ENCODE results near the gene SPACA5.
"Not testable (repeated sequence)": the region's sequence is repeated elsewhere in the genome, so short reads cannot be mapped to it uniquely, and the experiment has no call there.

Gene SPACA5

GRCh38 chrX:48022100-48022499 is 15.3 kb downstream of the SPACA5 start:
- no peak for DNase-seq

GRCh38 chrX:48022738-48023137 is 15.9 kb downstream of the SPACA5 start:
- DNase-seq, result no peak

- peak; percentile 69 for DNase-seq
Observed at GRCh38 chrX:48025561-48025960, 18.8 kb downstream of the SPACA5 start.

- not testable (repeated sequence) for DNase-seq
Observed at GRCh38 chrX:48027545-48027944, 20.8 kb downstream of the SPACA5 start.

GRCh38 chrX:48028091-48028490 is 21.3 kb downstream of the SPACA5 start:
- no peak for DNase-seq

GRCh38 chrX:48030237-48030636 is 23.4 kb downstream of the SPACA5 start:
- DNase-seq, result no peak

- not testable (repeated sequence) for DNase-seq
Observed at GRCh38 chrX:48030641-48031173, 23.9 kb downstream of the SPACA5 start.

GRCh38 chrX:48035891-48036290 is 29.1 kb downstream of the SPACA5 start:
- no peak for DNase-seq

- no peak for DNase-seq
Observed at GRCh38 chrX:48043056-48043455, 36.3 kb downstream of the SPACA5 start.

- DNase-seq, result no peak
Observed at GRCh38 chrX:48045410-48046311, 38.9 kb downstream of the SPACA5 start.

GRCh38 chrX:48046846-48047245 is 40.1 kb downstream of the SPACA5 start:
- DNase-seq, result no peak

- DNase-seq, result no peak
Observed at GRCh38 chrX:48058621-48059295, 52.0 kb downstream of the SPACA5 start.

- no peak for DNase-seq
Observed at GRCh38 chrX:48059296-48059639, 52.5 kb downstream of the SPACA5 start.
